SK-N-SH (cell line): Measurements from ENCODE around the gene THPO. TPM values are rescaled to one million over a fixed set of nuclear protein-coding genes. Genes with fewer than 3 reads are reported as not detected.

Experiments used
- CTCF ChIA-PET: fragments of 300-600, 350-600 bp; formaldehyde crosslinking; extraction: SDS; loops from one replicate; lab custom pipeline; 2021; lab: Yijun Ruan, JAX
- POLR2A ChIA-PET: fragments of 350-600 bp; sonication (Branson Sonifier 250); formaldehyde crosslinking; extraction: SDS; loops from one replicate; lab custom pipeline; 2020; ENCODE audit warnings: antibody characterized with exemption, inconsistent platforms; lab: Yijun Ruan, JAX
- DNase-seq: peaks from one replicate; pipeline ENCODE4 v3.0.0; 2012
- H2AFZ ChIP-seq: fragments of 200-600 bp; sonication (generic); 2 replicates; pipeline ENCODE4 v1.8.1; 2016; ENCODE audit warnings: antibody characterized with exemption, mild to moderate bottlenecking, low read depth
- H3F3A ChIP-seq: fragments of 200-600 bp; sonication (generic); replicated peaks from 2 replicates; pipeline ENCODE3; 2016; ENCODE audit warnings: antibody characterized with exemption, mild to moderate bottlenecking; ENCODE audit not compliant: insufficient read depth
- H3K27ac ChIP-seq, 2 experiments: fragments of 200-500 bp in 1 of 2; fragments of 200-600 bp in 1 of 2; sonication (Bioruptor generic) in 1 of 2; sonication (generic), shearing (Covaris generic) in 1 of 2; 2 replicates each; pipeline versions ENCODE4 v1.5.1 to v1.6.1; 2014 to 2016; ENCODE audit warnings: low read depth in 2 of 2, inconsistent platforms in 1 of 2, low read length in 1 of 2, mild to moderate bottlenecking in 1 of 2, mixed read lengths in 1 of 2
- H3K27me3 ChIP-seq: fragments of 200-600 bp; sonication (generic), shearing (Covaris generic); 2 replicates; pipeline ENCODE4 v1.6.1; 2016; ENCODE audit warnings: mixed run types; ENCODE audit not compliant: insufficient read depth
- H3K36me3 ChIP-seq, 2 experiments: fragments of 200-500 bp in 1 of 2; fragments of 200-600 bp in 1 of 2; sonication (Bioruptor generic) in 1 of 2; sonication (generic) in 1 of 2; replicated peaks in 1 of 2; 2 replicates each; pipeline versions ENCODE3 to v1.5.1; 2014 to 2016; ENCODE audit warnings: low read length in 1 of 2, mild to moderate bottlenecking in 1 of 2; ENCODE audit not compliant: insufficient read depth in 2 of 2, control insufficient read depth in 1 of 2
- H3K4me1 ChIP-seq, 2 experiments: fragments of 200-500 bp in 1 of 2; fragments of 200-600 bp in 1 of 2; sonication (Bioruptor generic) in 1 of 2; sonication (generic), shearing (Covaris generic) in 1 of 2; 2 replicates each; pipeline versions ENCODE4 v1.5.1 to v1.6.1; 2014 to 2016; ENCODE audit warnings: low read depth in 1 of 2, low read length in 1 of 2, mixed run types in 1 of 2; ENCODE audit not compliant: insufficient read depth in 2 of 2, control insufficient read depth in 1 of 2
- H3K4me2 ChIP-seq: fragments of 200-600 bp; sonication (generic), shearing (Covaris generic); 2 replicates; pipeline ENCODE4 v1.6.1; 2017; ENCODE audit warnings: mixed run types
- H3K4me3 ChIP-seq, 2 experiments: fragments of 200-500 bp in 1 of 2; fragments of 200-600 bp in 1 of 2; sonication (Bioruptor generic) in 1 of 2; sonication (generic), shearing (Covaris generic) in 1 of 2; 2 replicates each; pipeline versions ENCODE4 v1.5.1 to v1.8.1; 2014 to 2016; ENCODE audit warnings: low read depth in 2 of 2, inconsistent platforms in 1 of 2, low read length in 1 of 2, mild to moderate bottlenecking in 1 of 2, mixed read lengths in 1 of 2, moderate library complexity in 1 of 2
- H3K79me2 ChIP-seq: fragments of 200-600 bp; sonication (generic); 2 replicates; pipeline ENCODE4 v1.8.1; 2017; ENCODE audit warnings: mild to moderate bottlenecking; ENCODE audit not compliant: insufficient read depth
- H3K9ac ChIP-seq: fragments of 200-600 bp; sonication (generic); 2 replicates; pipeline ENCODE4 v1.6.1; 2017; ENCODE audit warnings: mixed run types
- H3K9me2 ChIP-seq: fragments of 200-600 bp; sonication (generic); 2 replicates; pipeline ENCODE4 v1.6.1; 2017; ENCODE audit warnings: mixed run types
- H3K9me3 ChIP-seq: fragments of 200-600 bp; sonication (generic); 2 replicates; pipeline ENCODE4 v1.6.1; 2017; ENCODE audit warnings: mixed run types, mild to moderate bottlenecking, moderate library complexity
- H4K20me1 ChIP-seq: fragments of 200-600 bp; sonication (generic); 2 replicates; pipeline ENCODE4 v1.6.1; 2017; ENCODE audit warnings: mild to moderate bottlenecking, mixed run types; ENCODE audit not compliant: insufficient read depth
- CHD2 ChIP-seq: fragments of 150-350 bp; IDR thresholded peaks from 2 replicates; pipeline ENCODE4 v1.6.1; 2018; ENCODE audit warnings: low read length; ENCODE audit not compliant: partially characterized antibody
- ELF1 ChIP-seq: IDR thresholded peaks from 2 replicates; pipeline ENCODE4 v1.4.0; 2012
- EP300 ChIP-seq, 2 experiments: IDR thresholded peaks; 2 replicates each; pipeline versions ENCODE4 v1.4.0 to v1.6.1; 2012; ENCODE audit warnings: borderline replicate concordance in 1 of 2, low read depth in 1 of 2, low read length in 1 of 2
- EZH2phosphoT487 ChIP-seq: fragments of 200-600 bp; sonication (generic); IDR thresholded peaks from 2 replicates; pipeline ENCODE4 v1.6.1; 2017; ENCODE audit warnings: low read depth, mixed run types, mild to moderate bottlenecking, antibody characterized with exemption, moderate library complexity, borderline replicate concordance
- FOSL2 ChIP-seq: IDR thresholded peaks from 2 replicates; pipeline ENCODE4 v1.4.0; 2012; ENCODE audit warnings: low read depth, mild to moderate bottlenecking, moderate library complexity, borderline replicate concordance
- FOXJ3 ChIP-seq: sonication (generic); formaldehyde crosslinking; IDR thresholded peaks from 2 replicates; pipeline ENCODE4 v1.5.1; 2020; ENCODE audit warnings: mild to moderate bottlenecking, missing genetic modification reagents
- FOXM1 ChIP-seq: IDR thresholded peaks from 2 replicates; pipeline ENCODE4 v1.4.0; 2012; ENCODE audit warnings: low read depth, mild to moderate bottlenecking
- GABPA ChIP-seq: IDR thresholded peaks from 2 replicates; pipeline ENCODE4 v1.4.0; 2012; ENCODE audit warnings: low read depth, mild to moderate bottlenecking
- GATA2 ChIP-seq: sonication (generic); formaldehyde crosslinking; IDR thresholded peaks from 2 replicates; pipeline ENCODE4 v1.5.0; 2020; ENCODE audit warnings: mild to moderate bottlenecking, missing genetic modification reagents
- IRF3 ChIP-seq: fragments of 150-350 bp; IDR thresholded peaks from 2 replicates; pipeline ENCODE4 v1.6.1; 2016; ENCODE audit warnings: mild to moderate bottlenecking, low read depth, low read length
- JUND ChIP-seq: IDR thresholded peaks from 2 replicates; pipeline ENCODE4 v1.4.0; 2012
- MXI1 ChIP-seq: IDR thresholded peaks from 2 replicates; pipeline ENCODE4 v1.6.1; 2012; ENCODE audit warnings: mild to moderate bottlenecking, low read depth, low read length, improper control_type of control experiment
- NFIC ChIP-seq: IDR thresholded peaks from 2 replicates; pipeline ENCODE4 v1.4.0; 2012; ENCODE audit warnings: borderline replicate concordance
- NRF1 ChIP-seq: IDR thresholded peaks from 2 replicates; pipeline ENCODE4 v1.6.1; 2012; ENCODE audit warnings: low read depth, mild to moderate bottlenecking, low read length
- POLR2AphosphoS5 ChIP-seq: IDR thresholded peaks from 2 replicates; pipeline ENCODE4 v1.6.1; 2012; ENCODE audit warnings: low read depth, low read length
- RAD21 ChIP-seq: IDR thresholded peaks from 2 replicates; pipeline ENCODE4 v1.6.1; 2012; ENCODE audit warnings: mild to moderate bottlenecking, low read length
- RXRA ChIP-seq: IDR thresholded peaks from 2 replicates; pipeline ENCODE4 v1.4.0; 2012; ENCODE audit warnings: low read depth, mild to moderate bottlenecking, borderline replicate concordance
- SIN3A ChIP-seq: IDR thresholded peaks from 2 replicates; pipeline ENCODE4 v1.6.1; 2012; ENCODE audit warnings: low read depth, mild to moderate bottlenecking, low read length, moderate library complexity, borderline replicate concordance
- SMC3 ChIP-seq: IDR thresholded peaks from 2 replicates; pipeline ENCODE4 v1.6.1; 2012; ENCODE audit warnings: low read depth, low read length, improper control_type of control experiment
- TAF1 ChIP-seq: IDR thresholded peaks from 2 replicates; pipeline ENCODE4 v1.6.1; 2012; ENCODE audit warnings: low read depth, mild to moderate bottlenecking, low read length, moderate library complexity, borderline replicate concordance
- TCF12 ChIP-seq: IDR thresholded peaks from 2 replicates; pipeline ENCODE4 v1.4.0; 2012
- YY1 ChIP-seq: IDR thresholded peaks from 2 replicates; pipeline ENCODE4 v1.4.0; 2012; ENCODE audit warnings: low read depth, mild to moderate bottlenecking
- WGBS: methylation state at CpG from one replicate; pipeline ENCODE4 v1.1.6; 2017; ENCODE audit warnings: low lambda C conversion rate; 5-methylcytosine and 5-hydroxymethylcytosine counted together
- polyA plus RNA-seq, 3 experiments: library from polyadenylated mRNA; depleted of rRNA; stranded (reverse); fragments of >200 nt; gene quantifications; 2 replicates each; pipeline ENCODE4 v1.2.3, GENCODE V29; 2012
- TF ChIP-seq, protein P1 (sequence below): IDR thresholded peaks from 2 replicates; pipeline ENCODE4 v1.4.0; 2012; ENCODE audit warnings: low read depth, borderline replicate concordance
- TF ChIP-seq, protein P2 (sequence below): IDR thresholded peaks from 2 replicates; pipeline ENCODE4 v1.4.0; 2012; ENCODE audit warnings: low read depth
- TF ChIP-seq, protein P3 (sequence below): fragments of 200-600 bp; sonication (generic); IDR thresholded peaks from 2 replicates; pipeline ENCODE4 v1.6.1; 2017; ENCODE audit warnings: antibody characterized with exemption, mild to moderate bottlenecking, moderate library complexity
- TF ChIP-seq, protein P4 (sequence below): IDR thresholded peaks from 2 replicates; pipeline ENCODE4 v1.4.0; 2012; ENCODE audit warnings: low read depth, borderline replicate concordance

THPO gene
- polyA plus RNA-seq, 1 of the 3 experiments (the other 2 are of a cell fraction), result 0.07 TPM

- peaks cover 67% of the 10 kb centered on the region for H3K79me2 ChIP-seq
- H3K4me3 ChIP-seq, result peak overlapping the region; percentile 72 to 74
- peak overlapping the region; percentile 90 to 92 for H3K27ac ChIP-seq
- peaks cover 49% of the 10 kb centered on the region for H3F3A ChIP-seq
- CTCF ChIA-PET, result interaction anchor here (1.0 to 1.2 kb wide), 2 partner anchors 14 to 18 kb away, joined by 4 to 5 read pairs; no protein-coding TSS in a partner anchor
- peak overlapping the region; percentile 83 for H3K9ac ChIP-seq
- peak overlapping the region; percentile 85 for H3K4me2 ChIP-seq
- peaks cover 31 to 44% of the 10 kb centered on the region in 2 experiments for H3K36me3 ChIP-seq
- POLR2A ChIA-PET, result interaction anchor here (0.7 to 1.6 kb wide), 4 partner anchors 12 to 26 kb away, joined by 3 to 8 read pairs (median 4); partner anchors contain the start of genes CLCN2 and POLR2H
- no peaks in the 10 kb centered on the region for H3K9me3 ChIP-seq
- DNase-seq, result peak; percentile 93
- peaks cover 37 to 56% of the 10 kb centered on the region in 2 experiments; a peak in 3 of 4 replicates for H3K4me1 ChIP-seq
- 2% methylated on average over 23 of the region's 77 CpGs for WGBS
- peaks cover 23% of the 10 kb centered on the region for H4K20me1 ChIP-seq
- H3K9me2 ChIP-seq, result no peaks in the 10 kb centered on the region
- no peak overlapping the region for H2AFZ ChIP-seq
- H3K27me3 ChIP-seq, result no peaks in the 10 kb centered on the region
- TF ChIP-seq SMC3, result no peak
- no peak for TF ChIP-seq EP300 (IDR thresholded peaks at IDR 0.05; ENCODE audit: borderline replicate concordance in 1 of 2, low read depth in 1 of 2, low read length in 1 of 2)
- TF ChIP-seq GABPA, result no peak
- TF ChIP-seq TAF1, result peak; percentile 13; the same call in 1 of the 2 replicates
- peak; percentile 49; the same call in 1 of the 2 replicates for TF ChIP-seq JUND
- TF ChIP-seq CHD2, result no peak
- TF ChIP-seq GATA2, result no peak
- TF ChIP-seq, protein P1, sequence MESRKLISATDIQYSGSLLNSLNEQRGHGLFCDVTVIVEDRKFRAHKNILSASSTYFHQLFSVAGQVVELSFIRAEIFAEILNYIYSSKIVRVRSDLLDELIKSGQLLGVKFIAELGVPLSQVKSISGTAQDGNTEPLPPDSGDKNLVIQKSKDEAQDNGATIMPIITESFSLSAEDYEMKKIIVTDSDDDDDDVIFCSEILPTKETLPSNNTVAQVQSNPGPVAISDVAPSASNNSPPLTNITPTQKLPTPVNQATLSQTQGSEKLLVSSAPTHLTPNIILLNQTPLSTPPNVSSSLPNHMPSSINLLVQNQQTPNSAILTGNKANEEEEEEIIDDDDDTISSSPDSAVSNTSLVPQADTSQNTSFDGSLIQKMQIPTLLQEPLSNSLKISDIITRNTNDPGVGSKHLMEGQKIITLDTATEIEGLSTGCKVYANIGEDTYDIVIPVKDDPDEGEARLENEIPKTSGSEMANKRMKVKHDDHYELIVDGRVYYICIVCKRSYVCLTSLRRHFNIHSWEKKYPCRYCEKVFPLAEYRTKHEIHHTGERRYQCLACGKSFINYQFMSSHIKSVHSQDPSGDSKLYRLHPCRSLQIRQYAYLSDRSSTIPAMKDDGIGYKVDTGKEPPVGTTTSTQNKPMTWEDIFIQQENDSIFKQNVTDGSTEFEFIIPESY, result no peak
- peak; percentile 33; the same call in 1 of the 2 replicates for TF ChIP-seq ELF1
- no peak for TF ChIP-seq IRF3
- TF ChIP-seq NRF1, result no peak
- TF ChIP-seq NFIC, result no peak
- TF ChIP-seq FOSL2, result no peak
- no peak for TF ChIP-seq EZH2phosphoT487
- TF ChIP-seq FOXM1, result no peak
- no peak for TF ChIP-seq TCF12
- TF ChIP-seq RAD21, result no peak
- TF ChIP-seq, protein P2, sequence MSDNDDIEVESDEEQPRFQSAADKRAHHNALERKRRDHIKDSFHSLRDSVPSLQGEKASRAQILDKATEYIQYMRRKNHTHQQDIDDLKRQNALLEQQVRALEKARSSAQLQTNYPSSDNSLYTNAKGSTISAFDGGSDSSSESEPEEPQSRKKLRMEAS, result peak; percentile 30; the same call in 1 of the 2 replicates
- no peak for TF ChIP-seq RXRA
- TF ChIP-seq FOXJ3 (CRISPR knock-in tag), result no peak
- TF ChIP-seq, protein P3, sequence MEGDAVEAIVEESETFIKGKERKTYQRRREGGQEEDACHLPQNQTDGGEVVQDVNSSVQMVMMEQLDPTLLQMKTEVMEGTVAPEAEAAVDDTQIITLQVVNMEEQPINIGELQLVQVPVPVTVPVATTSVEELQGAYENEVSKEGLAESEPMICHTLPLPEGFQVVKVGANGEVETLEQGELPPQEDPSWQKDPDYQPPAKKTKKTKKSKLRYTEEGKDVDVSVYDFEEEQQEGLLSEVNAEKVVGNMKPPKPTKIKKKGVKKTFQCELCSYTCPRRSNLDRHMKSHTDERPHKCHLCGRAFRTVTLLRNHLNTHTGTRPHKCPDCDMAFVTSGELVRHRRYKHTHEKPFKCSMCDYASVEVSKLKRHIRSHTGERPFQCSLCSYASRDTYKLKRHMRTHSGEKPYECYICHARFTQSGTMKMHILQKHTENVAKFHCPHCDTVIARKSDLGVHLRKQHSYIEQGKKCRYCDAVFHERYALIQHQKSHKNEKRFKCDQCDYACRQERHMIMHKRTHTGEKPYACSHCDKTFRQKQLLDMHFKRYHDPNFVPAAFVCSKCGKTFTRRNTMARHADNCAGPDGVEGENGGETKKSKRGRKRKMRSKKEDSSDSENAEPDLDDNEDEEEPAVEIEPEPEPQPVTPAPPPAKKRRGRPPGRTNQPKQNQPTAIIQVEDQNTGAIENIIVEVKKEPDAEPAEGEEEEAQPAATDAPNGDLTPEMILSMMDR, result no peak
- TF ChIP-seq YY1, result no peak
- TF ChIP-seq POLR2AphosphoS5, result peak; percentile 55; the same call in 1 of the 2 replicates
- TF ChIP-seq SIN3A, result peak; percentile 75; the same call in 1 of the 2 replicates
- TF ChIP-seq, protein P4, sequence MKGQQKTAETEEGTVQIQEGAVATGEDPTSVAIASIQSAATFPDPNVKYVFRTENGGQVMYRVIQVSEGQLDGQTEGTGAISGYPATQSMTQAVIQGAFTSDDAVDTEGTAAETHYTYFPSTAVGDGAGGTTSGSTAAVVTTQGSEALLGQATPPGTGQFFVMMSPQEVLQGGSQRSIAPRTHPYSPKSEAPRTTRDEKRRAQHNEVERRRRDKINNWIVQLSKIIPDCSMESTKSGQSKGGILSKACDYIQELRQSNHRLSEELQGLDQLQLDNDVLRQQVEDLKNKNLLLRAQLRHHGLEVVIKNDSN, result peak; percentile 21; the same call in 1 of the 2 replicates
- peak; percentile 37 for TF ChIP-seq MXI1
Observed at GRCh38 chr3:184335661-184336546, 42.1 kb downstream of the THPO start.
